ENCODE data around the gene ARHGEF4. TPM values are rescaled to one million over a fixed set of nuclear protein-coding genes. Genes with fewer than 3 reads are reported as not detected.

ARHGEF4 gene
- total RNA-seq, 1 experiment from 2014 or later, result 12.6 TPM

DNA sequence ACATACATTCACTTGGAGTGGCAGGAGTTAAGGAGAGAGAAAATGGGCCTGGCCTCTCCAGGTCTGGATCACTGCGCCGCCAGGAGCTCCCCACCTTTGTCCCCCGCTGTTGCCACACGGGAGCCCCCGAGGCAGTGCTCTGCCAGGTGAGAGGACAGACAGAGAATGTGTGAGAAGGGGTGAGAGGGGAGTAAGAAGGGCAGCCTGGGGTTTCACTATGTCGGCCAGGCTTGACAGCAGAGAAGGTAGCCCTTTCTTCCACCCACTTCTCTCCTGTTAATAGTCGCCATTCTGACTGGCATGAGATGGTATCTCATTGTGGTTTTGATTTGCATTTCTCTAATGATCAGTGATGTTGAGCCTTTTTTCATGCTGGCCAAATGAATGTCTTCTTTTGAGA, 26.2 kb upstream of the ARHGEF4 start:
- Histone ChIP-seq H3K56ac (ENCODE audit: insufficient read length, low read depth, low read length) (no peak overlapping the region), H3K27ac (ENCODE audit: insufficient read length, low read depth, low read length) (no peak overlapping the region), H3K9me3 (ENCODE audit: control insufficient read depth, low read depth, low read length) (no peaks in the 10 kb centered on the region), H3K79me2 (ENCODE audit: insufficient read depth, low read length) (no peaks in the 10 kb centered on the region), H3K23ac (ENCODE audit: insufficient read length, low read depth, low read length) (no peak overlapping the region), H4K5ac (ENCODE audit: insufficient read length, low read depth, low read length) (no peak overlapping the region), H3K14ac (ENCODE audit: insufficient read depth, low read length) (no peak overlapping the region; the same call in 1 of the 2 replicates), H3K27me3 (ENCODE audit: insufficient read depth, low read length) (no peaks in the 10 kb centered on the region), H3K4ac (ENCODE audit: low read depth, low read length) (no peak overlapping the region), H4K20me1 (ENCODE audit: control insufficient read depth, insufficient read depth, insufficient read length) (no peaks in the 10 kb centered on the region), H2BK12ac (ENCODE audit: insufficient read length, low read depth, low read length) (no peak overlapping the region), H2BK5ac (ENCODE audit: insufficient read length, low read length) (no peak overlapping the region), H3K79me1 (ENCODE audit: insufficient read depth, low read depth, low read length, poor library complexity, severe bottlenecking) (no peaks in the 10 kb centered on the region), H2BK15ac (ENCODE audit: low read depth, low read length) (no peak overlapping the region), H2AK5ac (ENCODE audit: insufficient read length, low read length) (no peak overlapping the region), H3K23me2 (ENCODE audit: insufficient read length, low read depth, low read length, poor library complexity, severe bottlenecking) (no peaks in the 10 kb centered on the region), H2BK20ac (ENCODE audit: low read depth, low read length, poor library complexity, severe bottlenecking) (no peak overlapping the region), H4K8ac (replicated peaks; ENCODE audit: insufficient read length, low read depth, low read length) (no peak overlapping the region), H3K4me1 (ENCODE audit: insufficient read depth, low read length) (no peaks in the 10 kb centered on the region), H3K4me2 (ENCODE audit: insufficient read depth, insufficient read length, low read length) (no peak overlapping the region), H3T11ph (ENCODE audit: low read length) (no peak overlapping the region), H3K9ac (ENCODE audit: extremely low read depth, insufficient read length, low read length) (no peak overlapping the region), H2AFZ (ENCODE audit: low read length) (no peak overlapping the region), H4K91ac (ENCODE audit: insufficient read length, low read depth, low read length) (no peak overlapping the region), H3K18ac (ENCODE audit: insufficient read length, low read depth, low read length) (no peak overlapping the region), H2BK120ac (ENCODE audit: low read depth, low read length, poor library complexity, severe bottlenecking) (no peak overlapping the region)
- Mint-ChIP-seq H3K36me3 (ENCODE audit: insufficient read depth in 1 of 3, low read depth in 3 of 3) (peaks cover 0 to 2% (median 0%) of the 10 kb centered on the region in 3 experiments; a peak in 1 of 7 replicates), H3K27me3 (ENCODE audit: low read depth) (no peaks in the 10 kb centered on the region; the same call in 1 of the 2 replicates), H3K4me3 (no peak overlapping the region), H3K9me3 (peaks cover 0 to 3% of the 10 kb centered on the region in 2 experiments; a peak in 3 of 5 replicates), H3K4me1 (peaks cover 2 to 5% of the 10 kb centered on the region in 2 experiments; a peak in 3 of 4 replicates), H3K27ac (no peak overlapping the region; a peak in 2 of 7 replicates)
- WGBS (ENCODE audit: extremely low coverage, insufficient read length, low lambda C conversion rate), result no CpG with 5 or more reads among the region's 7 CpGs
- DNase-seq, result no peak
- TF ChIP-seq, protein P1, sequence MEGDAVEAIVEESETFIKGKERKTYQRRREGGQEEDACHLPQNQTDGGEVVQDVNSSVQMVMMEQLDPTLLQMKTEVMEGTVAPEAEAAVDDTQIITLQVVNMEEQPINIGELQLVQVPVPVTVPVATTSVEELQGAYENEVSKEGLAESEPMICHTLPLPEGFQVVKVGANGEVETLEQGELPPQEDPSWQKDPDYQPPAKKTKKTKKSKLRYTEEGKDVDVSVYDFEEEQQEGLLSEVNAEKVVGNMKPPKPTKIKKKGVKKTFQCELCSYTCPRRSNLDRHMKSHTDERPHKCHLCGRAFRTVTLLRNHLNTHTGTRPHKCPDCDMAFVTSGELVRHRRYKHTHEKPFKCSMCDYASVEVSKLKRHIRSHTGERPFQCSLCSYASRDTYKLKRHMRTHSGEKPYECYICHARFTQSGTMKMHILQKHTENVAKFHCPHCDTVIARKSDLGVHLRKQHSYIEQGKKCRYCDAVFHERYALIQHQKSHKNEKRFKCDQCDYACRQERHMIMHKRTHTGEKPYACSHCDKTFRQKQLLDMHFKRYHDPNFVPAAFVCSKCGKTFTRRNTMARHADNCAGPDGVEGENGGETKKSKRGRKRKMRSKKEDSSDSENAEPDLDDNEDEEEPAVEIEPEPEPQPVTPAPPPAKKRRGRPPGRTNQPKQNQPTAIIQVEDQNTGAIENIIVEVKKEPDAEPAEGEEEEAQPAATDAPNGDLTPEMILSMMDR (conservative IDR thresholded peaks at IDR 0.05), result no peak
